MM.1S (cell line): ENCODE measurements around the gene MT1B.

Source experiments
- CTCF ChIP-seq: fragments of 300-600 bp; sonication (generic); IDR thresholded peaks from 2 replicates; pipeline ENCODE4 v1.5.1; 2016; ENCODE audit warnings: antibody characterized with exemption, low read length, mixed read lengths
- EZH2 ChIP-seq: fragments of 300-600 bp; sonication (generic); optimal IDR thresholded peaks from 2 replicates; pipeline ENCODE3; 2017; ENCODE audit warnings: low read depth, mild to moderate bottlenecking, antibody characterized with exemption, low read length, mixed read lengths
- EZH2phosphoT487 ChIP-seq: fragments of 300-600 bp; sonication (generic); IDR thresholded peaks from 2 replicates; pipeline ENCODE4 v1.6.1; 2018; ENCODE audit warnings: antibody characterized with exemption, low read length

GRCh38 chr16:56632848-56633365 is 18.8 kb upstream of the MT1B start:
- TF ChIP-seq CTCF (no peak), EZH2 (no peak), EZH2phosphoT487 (no peak)
